Aorta (tissue), 4 donors: ENCODE results near the gene C19orf81. TPM values are rescaled to one million over a fixed set of nuclear protein-coding genes. Genes with fewer than 3 reads are reported as not detected.

ENCODE experiments used
- polyA plus RNA-seq, 2 donors: library from polyadenylated mRNA; stranded (reverse); fragments of 200-250 nt; gene quantifications; one replicate each; pipeline ENCODE4 v1.2.3, GENCODE V29; 2013
- total RNA-seq, 2 donors: library from RNA; stranded (reverse); fragmentation: NEBNext Ultra II Directional; extraction: Animal tissue kit (Norgen Biotek cat#: 25700); gene quantifications; one replicate each; pipeline ENCODE4 v1.2.1, GENCODE V29; 2021
- donor health status: healthy with polysubstance abuse.
- donor health status: Bipolar disorder and iron deficiency.
- donor health status: DM: no; HTN: no; CAD: no.
- donor health status: DM: yes; HTN: yes; CAD: no.

C19orf81 gene
- total and polyA plus RNA-seq, 4 donors = not detected

Other genes starting within 250 kb of the C19orf81 start
- gene SPIB, start 230.5 kb upstream of the C19orf81 start, total RNA-seq = under 1 TPM; 0.48 to 0.62 TPM
- 1 to 10 TPM in 1 of 2 donors, under 1 TPM in 1; 0.05 to 5.1 TPM for gene SPIB, start 230.5 kb upstream of the C19orf81 start, polyA plus RNA-seq
- not detected for gene MYBPC2, start 216.6 kb upstream of the C19orf81 start, total RNA-seq
- gene MYBPC2, start 216.6 kb upstream of the C19orf81 start, polyA plus RNA-seq = under 1 TPM in 1 of 2 donors, not detected in 1; 0.03 TPM
- 10 to 100 TPM; 79.6 to 86.5 TPM for gene EMC10, start 172.9 kb upstream of the C19orf81 start, total RNA-seq
- gene EMC10, start 172.9 kb upstream of the C19orf81 start, polyA plus RNA-seq = 100 to 1,000 TPM in 1 of 2 donors, 10 to 100 TPM in 1; 65.2 to 111 TPM
- not detected for gene GARIN5A, start 172.6 kb upstream of the C19orf81 start, total RNA-seq
- not detected for gene GARIN5A, start 172.6 kb upstream of the C19orf81 start, polyA plus RNA-seq
- 10 to 100 TPM; 26.6 to 34.2 TPM for gene JOSD2, start 138.3 kb upstream of the C19orf81 start, total RNA-seq
- gene JOSD2, start 138.3 kb upstream of the C19orf81 start, polyA plus RNA-seq = 10 to 100 TPM; 40.2 to 76.1 TPM
- not detected for gene ASPDH, start 135.5 kb upstream of the C19orf81 start, total RNA-seq
- gene ASPDH, start 135.5 kb upstream of the C19orf81 start, polyA plus RNA-seq = 1 to 10 TPM in 1 of 2 donors, not detected in 1; 1.9 TPM
- gene LRRC4B, start 81.0 kb upstream of the C19orf81 start, total RNA-seq = 10 to 100 TPM in 1 of 2 donors, 1 to 10 TPM in 1; 5.7 to 12.2 TPM
- gene LRRC4B, start 81.0 kb upstream of the C19orf81 start, polyA plus RNA-seq = 1 to 10 TPM in 1 of 2 donors, under 1 TPM in 1; 0.63 to 1.8 TPM
- under 1 TPM; 0.45 to 0.55 TPM for gene SYT3, start 9.6 kb upstream of the C19orf81 start, total RNA-seq
- gene SYT3, start 9.6 kb upstream of the C19orf81 start, polyA plus RNA-seq = not detected
- gene SHANK1, start 70.4 kb downstream of the C19orf81 start, total RNA-seq = 1 to 10 TPM in 1 of 2 donors, under 1 TPM in 1; 0.45 to 1.4 TPM
- gene SHANK1, start 70.4 kb downstream of the C19orf81 start, polyA plus RNA-seq = 1 to 10 TPM in 1 of 2 donors, under 1 TPM in 1; 0.38 to 1.8 TPM
- gene CLEC11A, start 73.9 kb downstream of the C19orf81 start, total RNA-seq = 10 to 100 TPM in 1 of 2 donors, 1 to 10 TPM in 1; 8.4 to 28.7 TPM
- gene CLEC11A, start 73.9 kb downstream of the C19orf81 start, polyA plus RNA-seq = 10 to 100 TPM in 1 of 2 donors, 1 to 10 TPM in 1; 2.0 to 17.7 TPM
- gene GPR32, start 121.0 kb downstream of the C19orf81 start, total RNA-seq = not detected
- gene GPR32, start 121.0 kb downstream of the C19orf81 start, polyA plus RNA-seq = not detected
- not detected for gene ACP4, start 141.0 kb downstream of the C19orf81 start, total RNA-seq
- not detected for gene ACP4, start 141.0 kb downstream of the C19orf81 start, polyA plus RNA-seq
- 1 to 10 TPM in 1 of 2 donors, under 1 TPM in 1; 0.81 to 1.7 TPM for gene KLK1, start 174.3 kb downstream of the C19orf81 start, total RNA-seq
- 1 to 10 TPM; 2.6 to 6.3 TPM for gene KLK1, start 174.3 kb downstream of the C19orf81 start, polyA plus RNA-seq
- gene KLK15, start 184.1 kb downstream of the C19orf81 start, total RNA-seq = not detected
- gene KLK15, start 184.1 kb downstream of the C19orf81 start, polyA plus RNA-seq = not detected
- gene KLK3, start 205.5 kb downstream of the C19orf81 start, total RNA-seq = not detected
- 1 to 10 TPM in 1 of 2 donors, not detected in 1; 1.4 TPM for gene KLK3, start 205.5 kb downstream of the C19orf81 start, polyA plus RNA-seq
- not detected for gene KLK2, start 224.0 kb downstream of the C19orf81 start, total RNA-seq
- gene KLK2, start 224.0 kb downstream of the C19orf81 start, polyA plus RNA-seq = not detected